PC-9 (cell line): ENCODE results near the gene DAB1.

Experiments used
- CTCF ChIP-seq: fragments of 200-600 bp; sonication (generic); conservative IDR thresholded peaks from 2 replicates; pipeline ENCODE4 v1.6.1; 2017; ENCODE audit warnings: mixed run types, antibody characterized with exemption, mild to moderate bottlenecking, moderate library complexity
- EZH2 ChIP-seq: fragments of 200-600 bp; sonication (generic); IDR thresholded peaks from 2 replicates; pipeline ENCODE4 v1.8.0; 2017; ENCODE audit warnings: antibody characterized with exemption, low read depth

DNA sequence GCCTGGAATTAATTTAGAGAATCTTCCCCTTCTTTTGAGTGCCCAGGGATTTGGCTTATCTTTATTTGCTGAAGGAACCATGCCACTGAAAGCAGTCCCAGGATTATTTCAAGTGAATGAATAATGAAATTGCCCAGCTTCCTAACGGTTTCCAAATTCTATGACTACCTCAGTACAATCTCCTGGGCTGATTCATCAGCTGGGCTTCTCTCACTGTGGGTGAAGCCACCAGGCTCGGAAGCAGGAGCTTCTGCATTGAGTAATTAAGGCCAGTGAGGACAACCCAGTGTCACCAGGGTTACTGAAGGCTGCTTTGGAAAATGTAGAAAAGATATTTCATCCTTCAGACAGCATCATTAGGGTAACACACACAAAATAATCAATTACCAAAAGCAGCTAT is 169.8 kb downstream of the DAB1 start:
- TF ChIP-seq CTCF (no peak), EZH2 (no peak)
